Liver (tissue), 9 donors: ENCODE measurements around the gene GRID2IP. TPM values are rescaled to one million over a fixed set of nuclear protein-coding genes. Genes with fewer than 3 reads are reported as not detected.

Experiments used
- DNase-seq: peaks from one replicate; pipeline ENCODE4 v3.0.0-alpha.2; 2017; ENCODE audit warnings: low spot score
- H3K27ac ChIP-seq, 2 donors: one replicate each; pipeline ENCODE4 v1.7.0; 2013; ENCODE audit warnings: inconsistent platforms in 2 of 2, low read length in 2 of 2, control low read depth in 1 of 2, low read depth in 1 of 2, mild to moderate bottlenecking in 1 of 2
- H3K27me3 ChIP-seq, 4 donors: one replicate each; pipeline versions ENCODE4 v1.6.1 to v1.7.0; 2013; ENCODE audit warnings: low read length in 3 of 4, inconsistent platforms in 1 of 4, mild to moderate bottlenecking in 1 of 4, moderate library complexity in 1 of 4; ENCODE audit not compliant: control insufficient read depth in 4 of 4, insufficient read depth in 4 of 4
- H3K36me3 ChIP-seq, 4 donors: one replicate each; pipeline versions ENCODE4 v1.6.1 to v1.7.0; 2013; ENCODE audit warnings: low read length in 3 of 4, mild to moderate bottlenecking in 3 of 4, low read depth in 1 of 4, moderate library complexity in 1 of 4; ENCODE audit not compliant: control insufficient read depth in 4 of 4, insufficient read depth in 3 of 4
- H3K4me1 ChIP-seq, 4 donors: one replicate each; pipeline versions ENCODE4 v1.6.1 to v1.7.0; 2013; ENCODE audit warnings: low read length in 3 of 4, mild to moderate bottlenecking in 3 of 4, moderate library complexity in 1 of 4; ENCODE audit not compliant: control insufficient read depth in 4 of 4, insufficient read depth in 4 of 4
- H3K4me3 ChIP-seq, 3 donors: one replicate each; pipeline versions ENCODE4 v1.6.1 to v1.7.0; 2013; ENCODE audit warnings: low read length in 3 of 3, control low read depth in 1 of 3, low read depth in 1 of 3, mild to moderate bottlenecking in 1 of 3
- H3K9ac ChIP-seq, 2 donors: one replicate each; pipeline ENCODE4 v1.7.0; 2013; ENCODE audit warnings: low read length in 2 of 2, mild to moderate bottlenecking in 2 of 2, moderate library complexity in 2 of 2, control low read depth in 1 of 2, low read depth in 1 of 2
- H3K9me3 ChIP-seq, 4 donors: one replicate each; pipeline versions ENCODE4 v1.6.1 to v1.7.0; 2013; ENCODE audit warnings: low read length in 3 of 4; ENCODE audit not compliant: control insufficient read depth in 4 of 4
- ATF3 ChIP-seq: IDR thresholded peaks from 2 replicates; pipeline ENCODE4 v1.6.1; 2016; ENCODE audit warnings: antibody characterized with exemption
- CTCF ChIP-seq: fragments of 150-350 bp; IDR thresholded peaks from 2 replicates; pipeline ENCODE4 v1.5.1; 2017; ENCODE audit warnings: improper control_type of control experiment, low read depth, low read length; ENCODE audit not compliant: missing input control
- EGR1 ChIP-seq, 2 donors: IDR thresholded peaks; 2 replicates each; pipeline ENCODE4 v1.6.1; 2016 to 2018; ENCODE audit warnings: antibody characterized with exemption in 2 of 2, low read depth in 2 of 2
- FOXA1 ChIP-seq: IDR thresholded peaks from 2 replicates; pipeline ENCODE4 v1.6.1; 2016; ENCODE audit warnings: antibody characterized with exemption
- FOXA2 ChIP-seq: IDR thresholded peaks from 2 replicates; pipeline ENCODE4 v1.6.1; 2016; ENCODE audit warnings: antibody characterized with exemption
- GABPA ChIP-seq, 2 donors: IDR thresholded peaks in 1 of 2; conservative IDR thresholded peaks in 1 of 2; 2 replicates each; pipeline ENCODE4 v1.6.1; 2016; ENCODE audit warnings: antibody characterized with exemption in 2 of 2, mild to moderate bottlenecking in 1 of 2, moderate library complexity in 1 of 2
- HNF4A ChIP-seq, 2 donors: conservative IDR thresholded peaks; 2 replicates each; pipeline ENCODE4 v1.6.1; 2016; ENCODE audit warnings: antibody characterized with exemption in 2 of 2, mild to moderate bottlenecking in 2 of 2
- HNF4G ChIP-seq: IDR thresholded peaks from 2 replicates; pipeline ENCODE4 v1.6.1; 2016; ENCODE audit warnings: antibody characterized with exemption
- JUND ChIP-seq, 2 donors: IDR thresholded peaks; 2 replicates each; pipeline ENCODE4 v1.6.1; 2016; ENCODE audit warnings: antibody characterized with exemption in 2 of 2
- MAX ChIP-seq: IDR thresholded peaks from 2 replicates; pipeline ENCODE4 v1.6.1; 2016; ENCODE audit warnings: antibody characterized with exemption
- NR2F2 ChIP-seq: IDR thresholded peaks from 2 replicates; pipeline ENCODE4 v1.6.1; 2016; ENCODE audit warnings: antibody characterized with exemption
- RAD21 ChIP-seq, 2 donors: IDR thresholded peaks; 2 replicates each; pipeline ENCODE4 v1.6.1; 2016; ENCODE audit warnings: antibody characterized with exemption in 2 of 2, mild to moderate bottlenecking in 2 of 2
- REST ChIP-seq: IDR thresholded peaks from 2 replicates; pipeline ENCODE4 v1.6.1; 2016; ENCODE audit warnings: antibody characterized with exemption, mild to moderate bottlenecking
- RXRA ChIP-seq, 2 donors: IDR thresholded peaks; 2 replicates each; pipeline ENCODE4 v1.6.1; 2017 to 2018; ENCODE audit warnings: antibody characterized with exemption in 2 of 2, mild to moderate bottlenecking in 1 of 2
- SP1 ChIP-seq: IDR thresholded peaks from 2 replicates; pipeline ENCODE4 v1.6.1; 2018; ENCODE audit warnings: antibody characterized with exemption, mild to moderate bottlenecking
- TAF1 ChIP-seq: conservative IDR thresholded peaks from 2 replicates; pipeline ENCODE4 v1.6.1; 2016; ENCODE audit warnings: antibody characterized with exemption, mild to moderate bottlenecking
- YY1 ChIP-seq: IDR thresholded peaks from 2 replicates; pipeline ENCODE4 v1.6.1; 2016; ENCODE audit warnings: antibody characterized with exemption, mild to moderate bottlenecking
- ZBTB33 ChIP-seq: IDR thresholded peaks from 2 replicates; pipeline ENCODE4 v1.6.1; 2016; ENCODE audit warnings: antibody characterized with exemption
- WGBS: extraction: QIAGEN DNeasy Blood & Tissue Kit; methylation state at CpG from one replicate; pipeline ENCODE4 v1.1.7; 2013; 5-methylcytosine and 5-hydroxymethylcytosine counted together
- polyA plus RNA-seq, 2 donors: library from polyadenylated mRNA; stranded (reverse) in 1 of 2; unstranded in 1 of 2; fragments of 200-250 nt in 1 of 2; fragments of >200 nt in 1 of 2; fragmentation: Nextera tagmentation in 1 of 2; extraction: Ambion mirVana in 1 of 2; gene quantifications; one replicate each; pipeline versions ENCODE4 v1.2.1 to v1.2.3, GENCODE V29; 2013 to 2015
- total RNA-seq, 2 donors: library from RNA; depleted of rRNA; stranded (reverse); fragments of >200 nt; gene quantifications; one replicate each; pipeline ENCODE4 v1.2.3, GENCODE V29; 2014
- donor health status: healthy.
- donor health status: healthy.
- donor health status: healthy.
- donor health status: healthy.
- donor health status: healthy.

GRID2IP gene
- total and polyA plus RNA-seq, 4 donors = 0.05 to 0.08 TPM; not detected in 2

- DNase-seq = no peak
- H3K36me3 ChIP-seq = no peaks in the 10 kb centered on the region
- TF ChIP-seq CTCF (no peak), FOXA2 (no peak), YY1 (no peak), SP1 (no peak), NR2F2 (no peak), ATF3 (no peak), HNF4A (conservative IDR thresholded peaks at IDR 0.05) (no peak), ZBTB33 (no peak)
- H3K4me3 ChIP-seq = no peak overlapping the region
- H3K27me3 ChIP-seq = no peaks in the 10 kb centered on the region
- H3K9me3 ChIP-seq = no peaks in the 10 kb centered on the region
- no peak overlapping the region for H3K27ac ChIP-seq
- no peaks in the 10 kb centered on the region for H3K4me1 ChIP-seq
- WGBS = 86% methylated on average over 2 of the region's 2 CpGs
- no peak overlapping the region for H3K9ac ChIP-seq
Measured at GRCh38 chr7:6494365-6494764, 56.9 kb downstream of the GRID2IP start.

GRCh38 chr7:6491194-6491593 lies 60.1 kb downstream of the GRID2IP start:
- no peaks in the 10 kb centered on the region for H3K9me3 ChIP-seq
- H3K9ac ChIP-seq = no peak overlapping the region
- H3K27ac ChIP-seq = no peak overlapping the region
- H3K27me3 ChIP-seq = no peaks in the 10 kb centered on the region
- H3K36me3 ChIP-seq = no peaks in the 10 kb centered on the region
- H3K4me3 ChIP-seq = no peak overlapping the region
- DNase-seq = no peak
- no peaks in the 10 kb centered on the region for H3K4me1 ChIP-seq
- WGBS = 87% methylated on average over 10 of the region's 10 CpGs
- TF ChIP-seq ZBTB33 (no peak), JUND (IDR thresholded peaks at IDR 0.05) (no peak), YY1 (no peak), TAF1 (no peak), GABPA (IDR thresholded peaks at IDR 0.05 in 1 of 2, conservative IDR thresholded peaks at IDR 0.05 in 1 of 2) (no peak), HNF4A (conservative IDR thresholded peaks at IDR 0.05) (no peak), FOXA2 (no peak), HNF4G (no peak), FOXA1 (no peak), RAD21 (IDR thresholded peaks at IDR 0.05) (no peak), RXRA (IDR thresholded peaks at IDR 0.05) (no peak), MAX (no peak), ATF3 (no peak), REST (no peak), CTCF (no peak), SP1 (no peak), EGR1 (IDR thresholded peaks at IDR 0.05; ENCODE audit: low read depth in 2 of 2) (no peak), NR2F2 (no peak)
